GM19239 (cell line): ENCODE measurements around the gene PYDC2.
"Not testable (repeated sequence)": the region's sequence is repeated elsewhere in the genome, so short reads cannot be mapped to it uniquely, and the experiment has no call there.

Experiments
- DNase-seq: peaks from one replicate; pipeline ENCODE4 v3.0.0; 2011; ENCODE audit warnings: low spot score; ENCODE audit not compliant: insufficient read length
- FAIRE-seq: peaks from 2 replicates; lab custom pipeline; 2011; peaks lifted over from hg19 to GRCh38; lab: Jason Lieb, UNC

Gene PYDC2

GRCh38 chr3:191455257-191455952 is 5.6 kb upstream of the PYDC2 start:
- FAIRE-seq (no peak), DNase-seq (no peak)

- DNase-seq (no peak), FAIRE-seq (no peak)
Measured at GRCh38 chr3:191460360-191460759, 603 bp upstream of the PYDC2 start.

DNA sequence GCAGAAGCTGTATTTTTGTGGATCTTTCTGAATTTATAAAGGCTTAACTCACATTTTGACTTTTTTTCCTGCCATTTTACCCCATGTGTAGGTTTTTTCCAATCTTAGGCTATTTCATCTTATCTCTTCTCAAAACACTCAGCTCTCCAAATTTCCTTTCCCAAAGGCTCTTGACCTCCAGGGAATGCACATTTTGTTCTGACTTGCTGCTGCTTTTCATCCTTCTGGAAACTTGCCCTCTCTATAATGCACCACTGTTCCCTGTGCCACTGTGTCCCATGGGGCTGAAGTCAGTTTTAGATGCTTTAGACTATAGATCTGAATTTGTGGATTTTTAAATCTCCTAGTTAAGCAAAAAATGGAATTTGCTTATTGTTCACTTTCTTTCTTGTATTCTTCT is 9.1 kb downstream of the PYDC2 start:
- DNase-seq = no peak
- FAIRE-seq = no peak

DNA sequence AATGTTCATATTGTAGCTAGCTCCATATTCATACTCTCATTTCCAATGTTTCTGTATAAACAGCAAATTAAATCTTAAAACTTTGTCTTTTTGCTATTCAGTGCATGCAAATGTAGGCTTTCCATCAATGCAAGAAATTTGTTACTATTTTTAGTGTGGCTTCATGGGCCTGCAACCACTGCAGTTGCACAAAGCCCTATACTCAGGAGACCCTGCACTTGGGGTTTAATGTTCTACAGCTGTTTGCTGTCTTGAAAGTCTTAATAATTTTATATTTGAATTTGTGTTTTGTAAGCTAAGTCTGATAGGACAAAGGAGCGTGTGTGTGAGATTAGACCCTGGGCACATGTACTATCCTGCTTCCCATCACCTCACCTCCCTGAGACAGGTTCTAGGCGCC is 9.6 kb downstream of the PYDC2 start:
- DNase-seq (no peak), FAIRE-seq (no peak)

DNA sequence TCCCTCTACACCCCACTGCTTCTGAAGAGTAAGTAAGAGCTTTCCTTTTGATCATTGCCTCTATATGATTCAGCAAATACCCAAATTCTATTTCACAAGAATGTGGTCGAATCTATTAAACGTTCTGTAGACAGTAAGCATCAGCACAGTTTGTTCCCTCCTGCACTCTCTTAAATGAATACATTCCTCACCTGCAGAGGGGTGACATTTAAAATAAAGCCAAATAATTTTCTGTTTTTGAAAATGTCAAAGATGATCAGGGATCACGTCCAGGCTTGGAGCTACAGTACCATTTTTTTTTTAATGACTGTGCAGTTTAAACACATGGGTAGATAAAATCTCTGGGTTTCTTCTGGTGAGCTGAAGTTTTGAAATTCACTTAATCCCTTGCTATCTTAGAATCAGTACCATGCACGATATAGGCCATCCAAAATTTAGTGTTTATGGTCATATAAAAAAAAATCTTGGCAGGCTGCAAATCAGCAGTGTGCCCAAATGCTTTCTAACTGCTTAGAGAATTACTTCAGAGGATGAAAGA is 12.8 kb downstream of the PYDC2 start:
- no peak for DNase-seq
- FAIRE-seq = no peak

GRCh38 chr3:191476066-191476772 is 15.3 kb downstream of the PYDC2 start:
- DNase-seq = no peak
- no peak for FAIRE-seq

DNA sequence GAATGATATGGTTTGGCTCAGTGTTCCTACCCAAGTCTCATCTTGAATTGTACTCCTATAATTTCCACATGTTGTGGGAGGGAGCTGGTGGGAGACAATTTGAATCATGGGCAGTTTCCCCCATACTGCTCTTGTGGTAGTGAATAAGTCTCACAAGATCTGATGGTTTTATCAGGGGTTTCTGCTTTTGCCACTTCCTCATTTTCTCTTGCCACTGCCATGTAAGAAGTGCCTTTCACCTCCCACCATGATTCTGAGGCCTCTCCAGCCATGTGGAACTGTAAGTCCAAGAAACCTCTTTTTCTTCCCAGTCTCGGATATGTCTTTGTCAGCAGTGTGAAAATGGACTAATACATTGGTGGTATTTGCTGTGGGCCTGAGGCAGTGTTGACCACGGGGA is 23.0 kb downstream of the PYDC2 start:
- not testable (repeated sequence) for FAIRE-seq

GRCh38 chr3:191484461-191484860 is 23.5 kb downstream of the PYDC2 start:
- FAIRE-seq (no peak), DNase-seq (no peak)

More for the DNA sequence above, 23.0 kb downstream of the PYDC2 start:
- not testable (repeated sequence) for DNase-seq

DNA sequence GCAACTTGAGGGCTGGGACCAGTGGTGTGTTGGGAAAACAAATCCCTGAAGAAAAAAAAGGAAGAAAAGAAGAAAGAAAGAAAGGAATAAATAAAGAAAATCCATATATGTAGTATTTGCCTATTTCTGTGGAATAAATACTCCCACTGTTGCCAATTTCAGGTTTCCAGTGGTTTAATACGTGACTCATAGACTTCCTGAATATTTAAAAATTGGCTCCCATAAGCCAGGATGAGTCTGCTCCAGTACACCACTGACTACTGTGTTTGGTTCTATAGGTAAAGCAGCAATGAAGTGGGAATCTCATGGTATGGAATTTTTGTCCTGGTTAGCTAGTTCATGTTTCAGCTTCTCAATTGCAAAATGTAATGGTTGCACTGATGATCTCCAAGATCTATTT is 31.6 kb downstream of the PYDC2 start:
- no peak for DNase-seq
- FAIRE-seq = no peak

GRCh38 chr3:191493336-191493735 is 32.4 kb downstream of the PYDC2 start:
- FAIRE-seq (no peak), DNase-seq (no peak)

GRCh38 chr3:191499307-191500080 is 38.5 kb downstream of the PYDC2 start:
- FAIRE-seq = no peak
- no peak for DNase-seq

- DNase-seq (no peak), FAIRE-seq (no peak)
Measured at GRCh38 chr3:191500892-191501291, 39.9 kb downstream of the PYDC2 start.

- FAIRE-seq (no peak), DNase-seq (no peak)
Measured at GRCh38 chr3:191502583-191502982, 41.6 kb downstream of the PYDC2 start.

DNA sequence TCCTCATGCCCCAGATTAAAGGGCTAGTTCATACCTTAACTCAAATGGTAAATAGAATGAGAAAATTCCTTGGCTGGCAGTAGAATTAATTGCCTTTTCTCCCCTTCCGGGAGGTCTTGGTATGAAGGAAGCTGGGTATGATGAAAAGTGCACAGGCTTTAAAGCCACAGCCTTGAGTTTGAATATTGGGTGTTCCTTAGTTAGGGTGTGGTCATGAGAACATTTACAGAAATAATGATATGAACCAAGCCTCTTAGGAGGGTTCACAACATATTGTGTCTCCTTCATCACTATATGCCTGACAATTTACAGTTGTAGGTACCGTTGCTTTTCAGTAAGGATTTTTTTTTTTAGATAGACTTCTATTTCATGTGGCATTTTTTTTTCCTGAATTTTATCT is 48.1 kb downstream of the PYDC2 start:
- FAIRE-seq = no peak
- no peak for DNase-seq
